GM19193 (cell line): Measurements from ENCODE around the gene METTL23.

Experiments
- POLR2A ChIP-seq: IDR thresholded peaks from 4 replicates; pipeline ENCODE4 v1.6.1; 2011; ENCODE audit not compliant: insufficient read depth, insufficient read length; ENCODE audit errors: extremely low read depth

Gene METTL23, protein sequence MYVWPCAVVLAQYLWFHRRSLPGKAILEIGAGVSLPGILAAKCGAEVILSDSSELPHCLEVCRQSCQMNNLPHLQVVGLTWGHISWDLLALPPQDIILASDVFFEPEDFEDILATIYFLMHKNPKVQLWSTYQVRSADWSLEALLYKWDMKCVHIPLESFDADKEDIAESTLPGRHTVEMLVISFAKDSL

DNA sequence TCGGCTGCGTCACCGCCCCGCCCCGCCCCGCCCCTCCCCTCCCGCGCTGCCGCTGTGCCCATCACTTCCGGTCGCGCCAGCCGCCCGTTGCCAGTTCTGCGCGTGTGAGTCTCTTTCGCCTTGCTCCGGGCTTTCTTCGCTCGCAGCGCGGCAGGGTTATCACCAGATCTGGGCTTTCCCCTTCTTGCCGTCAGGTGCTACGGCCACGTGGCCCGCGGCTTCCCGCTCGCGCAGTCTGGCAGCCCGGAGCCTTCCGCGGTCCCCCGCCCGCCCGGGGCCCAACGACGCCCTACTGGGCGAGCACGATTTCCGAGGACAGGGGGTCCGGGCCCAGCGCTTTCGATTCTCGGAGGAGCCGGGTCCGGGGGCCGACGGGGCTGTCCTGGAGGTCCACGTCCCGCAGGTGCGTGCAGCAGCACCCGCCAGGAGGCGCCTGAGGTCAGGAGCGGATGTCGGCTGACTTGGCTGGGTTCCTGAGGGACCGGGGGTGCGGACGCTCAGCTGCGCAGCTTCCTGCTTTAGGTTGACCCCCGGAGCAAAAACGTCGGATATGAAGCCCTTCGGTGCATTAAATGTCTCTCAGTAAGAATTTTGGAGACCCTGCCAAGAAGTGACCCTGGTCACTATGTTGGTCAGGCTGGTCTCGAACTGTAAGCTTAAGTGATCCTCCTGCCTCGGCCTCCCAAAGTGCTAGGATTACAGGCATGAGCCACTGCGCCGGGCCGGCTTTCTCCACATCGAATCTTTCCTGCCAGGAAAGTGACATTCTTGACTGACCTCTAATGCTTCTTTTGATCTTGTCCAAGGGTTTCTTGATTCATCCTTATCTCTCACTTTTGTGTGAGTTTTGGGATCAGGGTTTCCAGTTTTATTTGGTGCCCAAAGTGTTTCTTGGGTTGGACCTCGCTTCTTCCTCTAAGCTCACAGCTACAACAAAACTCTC, at the start of gene METTL23:
TSS of gene METTL23 (plus strand) at position 64 of the 943 bp plus-strand sequence. CDS start 2,872 bp downstream, outside the sequence.
- peak; percentile 87 for TF ChIP-seq POLR2A

DNA sequence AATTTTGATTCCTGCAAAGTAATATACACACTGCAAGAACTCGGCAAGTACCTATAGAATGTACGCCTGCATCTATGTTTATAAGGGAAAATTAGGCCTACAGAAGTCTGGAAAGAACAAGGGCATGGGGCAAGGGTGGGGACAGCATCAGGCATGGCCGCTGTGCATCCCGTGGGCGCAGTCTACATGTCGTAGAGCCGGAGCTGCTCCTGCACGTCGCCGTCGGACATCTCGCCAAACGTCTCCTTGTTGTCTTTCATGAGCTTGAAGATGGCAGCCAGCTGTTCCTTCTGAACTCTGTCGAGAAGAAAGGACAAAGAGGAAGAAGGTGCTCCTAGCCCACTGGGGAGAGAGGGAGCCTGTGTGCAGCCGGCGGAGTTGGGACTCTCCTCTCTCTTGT, 49.2 kb upstream of the METTL23 start:
- no peak for TF ChIP-seq POLR2A

DNA sequence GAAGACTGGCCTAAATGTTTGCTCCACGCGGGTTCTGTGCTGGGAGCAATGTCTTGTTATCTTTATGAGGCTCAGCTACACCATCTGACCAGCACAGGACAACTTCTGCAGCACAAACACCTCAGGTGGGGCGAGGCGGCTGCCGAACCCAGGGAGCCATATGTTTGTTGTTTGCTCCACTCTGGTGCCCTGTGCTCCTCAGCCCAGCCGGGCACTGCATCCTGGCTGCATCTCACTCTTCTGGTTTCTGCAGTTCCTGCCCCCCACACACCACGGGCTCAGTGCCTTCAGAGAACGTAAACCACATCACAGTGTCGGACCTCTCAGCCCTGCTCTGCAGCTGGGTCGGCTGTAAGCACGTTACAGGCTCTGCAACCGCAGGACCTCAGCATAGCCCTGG, 48.3 kb upstream of the METTL23 start:
- no peak for TF ChIP-seq POLR2A

DNA sequence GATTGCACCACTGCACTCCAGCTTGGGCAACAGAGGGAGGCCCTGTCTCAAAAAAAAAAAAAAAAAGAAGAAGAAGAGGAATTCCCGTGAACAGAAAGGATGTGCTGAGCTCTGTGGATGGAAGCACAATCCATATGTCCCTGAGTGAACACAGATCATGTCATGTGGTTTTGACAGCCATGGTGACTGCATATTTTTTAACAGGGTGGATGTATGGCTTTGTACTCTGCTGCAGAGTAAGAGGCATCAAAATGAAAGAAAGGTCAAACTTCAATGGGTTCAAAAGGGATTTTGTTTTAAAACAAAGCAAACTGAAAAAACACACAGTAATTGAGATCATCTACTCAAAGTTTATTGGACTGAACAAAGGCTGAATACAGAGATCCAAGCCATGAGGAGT, 47.4 kb upstream of the METTL23 start:
- no peak for TF ChIP-seq POLR2A

DNA sequence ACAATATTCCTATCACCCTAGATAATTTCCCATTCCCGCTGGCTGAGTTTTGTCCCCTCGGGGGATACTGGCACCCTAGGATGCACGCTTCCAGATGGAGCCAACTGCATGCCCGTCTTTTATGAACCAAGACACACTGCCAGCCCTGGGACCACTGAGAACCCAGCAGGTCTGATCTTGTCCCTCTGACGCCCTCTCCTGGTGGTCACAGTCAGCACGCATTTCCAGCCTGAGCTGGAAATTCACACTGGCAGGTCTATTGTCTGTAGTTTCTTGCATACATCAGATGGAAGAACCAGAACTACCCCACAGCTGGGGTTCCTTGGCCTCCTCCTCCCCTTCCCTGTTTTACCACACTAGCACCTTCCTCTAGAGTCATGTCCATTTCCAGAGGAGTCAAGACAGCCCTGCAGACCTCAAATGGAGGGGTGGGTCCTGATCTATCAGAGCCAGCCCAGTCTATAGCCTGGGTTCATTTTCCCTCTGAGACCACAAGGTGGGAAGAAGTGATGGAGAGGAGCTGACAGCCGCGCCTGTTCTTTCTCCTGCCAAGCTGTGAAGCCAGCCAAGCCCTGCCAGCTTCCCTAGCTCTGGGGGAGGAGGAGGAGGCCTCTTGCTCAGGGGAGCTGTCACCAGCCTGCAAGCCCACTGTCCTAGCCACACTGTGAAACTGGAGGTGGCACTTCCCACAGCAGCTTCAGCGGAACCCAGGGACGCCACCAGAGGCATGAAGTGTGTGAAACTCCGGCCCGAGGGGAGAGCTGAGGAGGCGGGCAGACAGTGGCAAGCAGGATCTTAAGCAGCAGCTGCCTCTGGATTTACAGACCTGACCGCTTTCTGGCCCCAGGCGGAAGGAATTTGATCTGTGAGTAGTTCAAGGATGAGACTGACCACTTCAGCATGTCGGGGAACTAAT, 45.2 kb upstream of the METTL23 start:
- no peak for TF ChIP-seq POLR2A

DNA sequence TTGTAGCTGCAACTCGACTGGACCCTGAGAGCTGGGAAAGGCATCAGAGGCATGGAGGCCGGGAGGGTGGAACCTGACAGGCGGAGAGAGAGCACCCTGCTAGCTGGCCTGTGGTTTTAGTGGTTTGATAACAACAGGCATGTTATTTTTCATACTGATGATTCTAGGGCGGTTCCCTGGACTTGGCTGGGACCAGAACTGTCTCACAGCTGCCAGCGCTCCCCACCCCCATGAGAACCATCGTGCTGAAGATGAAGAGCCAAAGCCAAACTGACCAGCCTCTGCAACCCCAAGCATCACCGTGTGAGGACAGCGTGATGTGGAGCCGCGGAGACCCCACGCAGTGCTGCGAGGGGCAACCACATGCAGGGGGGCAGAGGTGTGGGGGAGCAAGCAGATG, 44.3 kb upstream of the METTL23 start:
- TF ChIP-seq POLR2A = no peak

DNA sequence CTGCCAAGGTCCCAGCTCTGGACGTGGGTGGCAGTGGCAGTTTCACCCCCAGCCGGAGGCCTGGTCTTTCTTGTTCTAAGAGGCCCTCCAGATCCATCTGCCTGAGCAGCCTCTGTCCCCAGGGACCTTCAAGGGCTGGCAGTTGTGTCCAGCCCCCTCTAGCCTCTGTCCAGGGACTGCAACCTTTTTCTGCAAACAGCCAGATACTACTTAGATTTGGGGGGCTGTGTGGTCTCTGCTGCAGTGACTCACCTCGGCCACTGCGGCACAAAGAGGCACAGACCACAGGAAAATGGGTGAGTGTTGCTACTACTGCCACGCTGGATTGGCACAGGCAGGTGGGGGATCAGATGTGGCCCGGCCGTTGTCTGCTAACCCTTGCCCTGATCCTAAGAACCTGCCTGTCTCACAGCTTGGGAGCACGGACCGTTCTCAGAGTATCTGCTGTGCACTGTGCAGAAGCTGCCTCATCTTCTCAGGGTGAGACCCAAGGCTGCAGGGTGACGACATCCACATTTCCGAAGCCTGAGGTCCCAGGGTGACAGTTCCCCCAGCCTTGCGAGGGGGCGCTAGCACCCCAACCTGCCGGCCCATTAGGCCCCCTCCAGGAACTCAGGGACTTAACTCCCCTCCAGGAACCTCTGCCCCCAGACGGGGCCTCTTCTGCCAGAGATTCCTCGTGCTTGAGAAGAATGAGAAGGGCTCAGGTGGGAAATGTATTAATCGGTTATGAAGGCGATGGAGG, 43.5 kb upstream of the METTL23 start:
- no peak for TF ChIP-seq POLR2A

DNA sequence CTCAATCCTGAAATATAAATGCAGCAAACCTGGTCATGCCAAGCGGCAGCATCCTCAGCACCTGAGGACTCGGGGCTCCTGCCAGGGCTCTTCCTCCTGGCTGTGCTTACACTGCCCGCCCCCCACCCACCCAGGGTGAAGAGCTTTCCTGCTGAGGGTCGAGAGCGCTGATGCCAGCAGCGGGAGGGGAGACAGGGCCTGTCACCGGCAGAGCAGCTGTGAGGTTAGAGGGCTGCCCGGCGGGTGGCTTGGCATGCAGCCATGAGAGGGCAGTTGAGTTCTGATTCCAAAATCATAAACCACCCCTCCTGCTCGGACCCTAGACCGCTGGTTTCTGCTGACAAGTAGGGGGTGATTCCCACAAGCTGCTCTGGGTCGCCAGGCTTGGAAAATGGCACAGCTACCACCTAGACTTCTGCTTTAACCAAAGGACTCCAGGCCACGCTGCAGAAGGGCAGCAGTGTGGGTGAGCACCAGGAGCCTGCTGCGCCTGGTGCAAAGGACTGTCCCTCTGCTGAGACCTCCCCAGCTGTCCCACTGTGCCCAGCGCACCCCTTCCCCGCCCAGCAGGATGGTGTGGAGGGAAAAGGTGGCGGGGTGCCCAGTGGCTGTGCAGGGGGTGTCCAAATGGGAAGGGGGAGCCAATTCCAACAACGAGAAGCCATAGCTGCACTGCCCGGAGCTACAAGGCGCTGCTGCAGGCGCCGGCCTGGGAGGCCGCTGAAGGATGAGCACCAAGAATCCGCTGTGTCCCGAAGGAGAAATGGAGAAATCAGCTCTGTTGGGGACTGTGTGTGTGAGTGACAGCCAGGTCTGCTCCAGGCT, 42.5 kb upstream of the METTL23 start:
- TF ChIP-seq POLR2A = no peak

DNA sequence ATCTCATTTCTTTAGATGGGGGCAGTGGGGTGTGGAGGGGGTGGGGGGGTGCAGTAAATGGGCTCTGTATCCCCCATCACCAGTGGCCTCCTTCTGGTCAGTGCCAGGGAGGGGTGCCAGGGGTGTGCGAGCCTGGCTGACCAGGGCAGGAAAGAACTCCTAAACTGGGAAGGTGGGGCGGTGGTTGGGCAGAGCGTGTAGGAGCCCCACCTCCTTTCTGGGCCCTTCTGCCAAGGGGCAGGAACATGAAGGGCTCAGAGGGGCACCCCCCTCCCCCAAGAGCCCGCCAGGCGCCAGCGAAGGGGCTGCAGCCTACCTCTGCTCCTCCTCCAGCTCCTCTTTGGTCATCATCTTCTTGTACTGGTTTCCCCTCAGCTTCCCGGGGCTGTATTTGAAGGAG, 41.9 kb upstream of the METTL23 start:
- TF ChIP-seq POLR2A = no peak

DNA sequence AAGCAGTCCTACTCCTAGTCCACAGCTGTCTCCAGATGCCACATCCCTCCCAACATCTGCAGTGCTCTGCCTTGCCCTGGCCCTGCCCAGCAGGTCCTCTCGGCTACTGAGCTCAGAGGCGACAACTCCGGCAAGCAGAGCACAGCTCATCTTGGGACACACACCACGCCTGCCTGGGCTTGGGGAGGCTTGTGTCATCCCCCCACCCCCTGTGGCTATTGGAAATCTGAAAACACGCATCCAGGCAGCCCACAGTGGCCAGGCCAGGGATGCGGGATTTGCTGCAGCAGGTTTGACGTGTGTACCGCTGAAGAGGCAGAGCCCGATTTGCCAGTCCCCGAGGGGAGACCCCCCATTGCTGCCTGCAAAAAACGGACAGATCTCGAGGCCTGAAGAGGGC, 41.3 kb upstream of the METTL23 start:
- no peak for TF ChIP-seq POLR2A

DNA sequence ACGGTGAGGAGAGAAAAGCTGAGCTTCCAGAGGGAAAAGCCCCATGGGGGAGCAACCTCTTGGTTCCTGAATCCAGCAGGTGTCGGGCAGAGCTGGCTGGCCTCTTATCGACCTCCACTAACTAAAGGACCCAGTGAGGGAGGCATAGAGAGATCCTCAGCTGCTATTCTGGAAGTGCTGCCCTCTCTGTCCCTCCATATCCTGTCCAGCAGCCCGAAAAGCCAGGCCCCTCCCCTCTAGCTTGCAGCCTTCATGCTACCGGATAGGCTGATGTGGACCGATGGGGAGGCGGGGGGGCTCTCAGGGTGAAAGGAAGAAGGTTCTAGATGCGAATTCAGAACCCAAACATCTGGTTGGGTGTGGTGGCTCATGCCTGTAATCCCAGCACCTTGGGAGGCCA, 40.8 kb upstream of the METTL23 start:
- TF ChIP-seq POLR2A = no peak

DNA sequence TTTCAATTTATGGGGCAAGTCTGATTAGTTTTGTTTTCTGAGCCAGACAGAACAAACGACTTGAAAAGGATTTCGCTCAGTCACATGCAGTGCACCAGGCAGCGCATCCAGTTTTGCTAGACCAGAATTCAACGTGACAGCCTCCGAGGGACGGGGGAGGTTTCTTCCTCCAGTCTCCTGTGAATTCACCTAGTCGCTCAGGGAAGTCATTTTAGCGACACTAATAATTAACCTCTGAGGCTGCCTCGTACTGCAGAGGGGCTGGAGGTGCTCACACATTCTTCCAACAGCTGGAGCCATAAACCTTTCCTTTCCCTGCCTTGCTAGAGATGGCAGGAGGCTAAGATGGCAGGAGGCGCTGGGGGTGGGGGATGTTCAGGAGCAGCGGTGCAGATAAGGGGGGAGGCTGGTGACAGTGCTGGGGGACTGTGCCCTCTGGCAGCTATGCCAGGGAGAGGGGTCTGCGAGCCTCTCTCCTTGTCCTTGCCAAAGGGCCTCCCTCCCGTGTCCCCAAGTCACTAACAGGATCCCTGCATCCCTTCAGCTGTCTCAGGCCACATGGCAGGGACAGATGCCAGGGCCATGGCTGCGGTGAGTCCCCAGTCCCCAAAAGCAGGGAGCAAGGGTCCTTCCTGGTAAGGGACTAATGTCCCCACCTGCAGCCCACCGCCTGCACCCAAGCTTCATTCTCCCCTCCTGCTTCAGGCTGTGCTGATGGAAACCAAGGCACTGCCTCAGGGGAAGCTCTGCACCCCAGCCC, 39.9 kb upstream of the METTL23 start:
- no peak for TF ChIP-seq POLR2A

DNA sequence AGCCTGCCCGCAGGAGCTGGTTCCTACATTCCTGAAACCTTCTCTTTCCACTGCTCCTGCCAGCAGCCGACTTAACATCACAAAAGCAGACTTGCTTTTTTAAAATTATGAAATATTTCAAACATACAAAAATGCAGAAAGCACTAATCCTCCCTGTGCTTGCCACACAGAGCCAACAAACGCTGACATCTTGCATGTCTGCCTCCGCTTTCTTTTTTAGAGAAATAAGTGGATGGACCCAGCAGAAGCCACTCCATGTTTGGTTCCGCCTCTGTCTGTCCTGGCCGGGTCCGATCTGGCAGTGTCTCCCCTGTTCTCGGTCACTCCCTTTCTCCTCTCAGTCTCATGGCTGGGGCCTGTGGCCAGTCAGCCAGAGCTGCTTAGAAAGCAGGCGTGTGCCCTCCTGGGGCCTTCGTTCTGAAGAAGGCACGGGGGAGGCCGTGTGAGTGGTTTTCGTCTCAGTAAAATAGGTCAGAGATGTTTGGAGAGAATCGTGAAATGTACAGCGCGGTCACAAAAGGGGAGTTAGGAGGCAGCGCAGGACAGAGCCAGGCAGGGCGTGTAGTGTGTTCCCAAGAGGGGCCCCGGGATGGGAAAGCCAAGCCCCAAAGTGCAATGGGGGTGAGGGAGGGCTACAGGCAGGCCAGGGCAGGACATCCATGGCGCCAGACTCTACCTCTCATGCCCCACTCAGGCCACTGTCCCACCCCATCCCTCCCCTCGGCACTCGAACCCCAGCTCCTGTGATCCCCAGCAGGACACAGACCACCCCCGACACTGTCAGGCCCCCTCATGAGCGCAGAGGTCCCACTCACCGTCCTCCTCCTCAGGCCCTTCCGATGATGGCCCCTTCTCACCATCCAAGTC, 39.1 kb upstream of the METTL23 start:
- TF ChIP-seq POLR2A = no peak
